ENCODE results near the gene FABP1. TPM values are rescaled to one million over a fixed set of nuclear protein-coding genes. Genes with fewer than 3 reads are reported as not detected.
A peak's percentile ranks its signal among the peaks of the same experiment; 100 is the strongest.

Gene FABP1
- total RNA-seq, result not detected in 2 replicates
- not detected in 2 replicates for polyA plus RNA-seq
- polyA plus RNA-seq (2012), result not detected in 2 replicates
- not detected in 2 replicates for polyA minus RNA-seq (ENCODE audit: low replicate concordance)

GRCh38 chr2:88127888-88128653 is at the start of gene FABP1:
Gene FABP1 (minus strand): TSS chr2:88128062. CDS start chr2:88128017, 45 bp downstream.
- no peaks in the 10 kb centered on the region for H3K4me1 ChIP-seq (ENCODE audit: control insufficient read depth, extremely low read depth, insufficient read depth, low read length)
- no peak within 1 kb of the TSS for H3K9ac ChIP-seq (ENCODE audit: insufficient read depth, low read length)
- peaks cover 2% of the 10 kb centered on the region for H3K27me3 ChIP-seq (ENCODE audit: control insufficient read depth, insufficient read depth, low read length)
- H3K4me2 ChIP-seq (ENCODE audit: extremely low read depth, insufficient read depth, low read length), result no peak within 1 kb of the TSS
- no peak within 1 kb of the TSS for H3K4me3 ChIP-seq (replicated peaks in 1 of 4; ENCODE audit: control extremely low read depth in 1 of 4, insufficient read depth in 1 of 4, low read depth in 3 of 4, low read length in 4 of 4)
- H3K27ac ChIP-seq (ENCODE audit: insufficient read depth, low read length), result no peak within 1 kb of the TSS
- H2AFZ ChIP-seq (ENCODE audit: low read length), result no peak within 1 kb of the TSS
- no peaks in the 10 kb centered on the region for H4K20me1 ChIP-seq (ENCODE audit: control insufficient read depth, extremely low read depth, insufficient read depth, low read length)
- H3K79me2 ChIP-seq (ENCODE audit: control insufficient read depth, insufficient read depth, low read length), result no peaks in the 10 kb centered on the region
- no peaks in the 10 kb centered on the region for H3K9me3 ChIP-seq (ENCODE audit: control insufficient read depth, insufficient read depth, low read depth, low read length)
- no peak for DNase-seq (ENCODE audit: low read depth in 2 of 2)
- no peaks in the 10 kb centered on the region for H3K36me3 ChIP-seq (ENCODE audit: control insufficient read depth, insufficient read depth, low read length)
- no peak for TF ChIP-seq EZH2 (IDR thresholded peaks at IDR 0.05; ENCODE audit: low read length, missing control alignments)
- TF ChIP-seq CTCF (conservative IDR thresholded peaks at IDR 0.05 in 1 of 2, IDR thresholded peaks at IDR 0.05 in 1 of 2; ENCODE audit: low read depth in 1 of 2, low read length in 2 of 2), result no peak

- no peaks in the 10 kb centered on the region for H3K9me3 ChIP-seq (ENCODE audit: control insufficient read depth, insufficient read depth, low read depth, low read length)
- H3K27me3 ChIP-seq (ENCODE audit: control insufficient read depth, insufficient read depth, low read length), result no peaks in the 10 kb centered on the region
- no peaks in the 10 kb centered on the region for H3K36me3 ChIP-seq (ENCODE audit: control insufficient read depth, insufficient read depth, low read length)
- no peak overlapping the region for H3K9ac ChIP-seq (ENCODE audit: insufficient read depth, low read length)
- no peaks in the 10 kb centered on the region for H4K20me1 ChIP-seq (ENCODE audit: control insufficient read depth, extremely low read depth, insufficient read depth, low read length)
- TF ChIP-seq EZH2 (IDR thresholded peaks at IDR 0.05; ENCODE audit: low read length, missing control alignments) (no peak), CTCF (conservative IDR thresholded peaks at IDR 0.05 in 1 of 2, IDR thresholded peaks at IDR 0.05 in 1 of 2; ENCODE audit: low read depth in 1 of 2, low read length in 2 of 2) (no peak)
- peak in 1 of 2 donors; percentile 8 for DNase-seq (ENCODE audit: low read depth in 2 of 2)
- no peak overlapping the region for H2AFZ ChIP-seq (ENCODE audit: low read length)
- no peaks in the 10 kb centered on the region for H3K4me1 ChIP-seq (ENCODE audit: control insufficient read depth, extremely low read depth, insufficient read depth, low read length)
- no peaks in the 10 kb centered on the region for H3K79me2 ChIP-seq (ENCODE audit: control insufficient read depth, insufficient read depth, low read length)
- H3K4me2 ChIP-seq (ENCODE audit: extremely low read depth, insufficient read depth, low read length), result no peak overlapping the region
- no peak overlapping the region for H3K4me3 ChIP-seq (replicated peaks in 1 of 4; ENCODE audit: control extremely low read depth in 1 of 4, insufficient read depth in 1 of 4, low read depth in 3 of 4, low read length in 4 of 4)
- H3K27ac ChIP-seq (ENCODE audit: insufficient read depth, low read length), result no peak overlapping the region
Measured at GRCh38 chr2:88177556-88177955, 49.7 kb upstream of the FABP1 start.

GRCh38 chr2:88176352-88176984 is 48.6 kb upstream of the FABP1 start:
- Histone ChIP-seq H3K4me2 (ENCODE audit: extremely low read depth, insufficient read depth, low read length) (no peak overlapping the region), H3K4me1 (ENCODE audit: control insufficient read depth, extremely low read depth, insufficient read depth, low read length) (no peaks in the 10 kb centered on the region), H3K36me3 (ENCODE audit: control insufficient read depth, insufficient read depth, low read length) (no peaks in the 10 kb centered on the region), H2AFZ (ENCODE audit: low read length) (no peak overlapping the region), H3K27me3 (ENCODE audit: control insufficient read depth, insufficient read depth, low read length) (no peaks in the 10 kb centered on the region), H3K4me3 (replicated peaks in 1 of 4; ENCODE audit: control extremely low read depth in 1 of 4, insufficient read depth in 1 of 4, low read depth in 3 of 4, low read length in 4 of 4) (no peak overlapping the region), H3K79me2 (ENCODE audit: control insufficient read depth, insufficient read depth, low read length) (no peaks in the 10 kb centered on the region), H3K9ac (ENCODE audit: insufficient read depth, low read length) (no peak overlapping the region), H4K20me1 (ENCODE audit: control insufficient read depth, extremely low read depth, insufficient read depth, low read length) (no peaks in the 10 kb centered on the region), H3K9me3 (ENCODE audit: control insufficient read depth, insufficient read depth, low read depth, low read length) (no peaks in the 10 kb centered on the region), H3K27ac (ENCODE audit: insufficient read depth, low read length) (no peak overlapping the region)
- TF ChIP-seq EZH2 (IDR thresholded peaks at IDR 0.05; ENCODE audit: low read length, missing control alignments), result no peak
- no peak for TF ChIP-seq CTCF (conservative IDR thresholded peaks at IDR 0.05 in 1 of 2, IDR thresholded peaks at IDR 0.05 in 1 of 2; ENCODE audit: low read depth in 1 of 2, low read length in 2 of 2)
- DNase-seq (ENCODE audit: low read depth in 2 of 2), result no peak

Measured in fibroblast of lung (primary cell).